Rectal smooth muscle tissue (tissue), 1 donor: ENCODE data around the gene DDO.

Experiments
- H3K27ac ChIP-seq: one replicate; pipeline ENCODE4 v1.7.0; 2013; ENCODE audit warnings: low read depth, low read length, inconsistent platforms
- H3K27me3 ChIP-seq: one replicate; pipeline ENCODE4 v1.7.0; 2013; ENCODE audit warnings: low read length; ENCODE audit not compliant: control insufficient read depth, insufficient read depth
- H3K36me3 ChIP-seq: one replicate; pipeline ENCODE4 v1.7.0; 2013; ENCODE audit warnings: low read length; ENCODE audit not compliant: control insufficient read depth, insufficient read depth
- H3K4me1 ChIP-seq: one replicate; pipeline ENCODE4 v1.7.0; 2013; ENCODE audit warnings: low read length; ENCODE audit not compliant: control insufficient read depth, insufficient read depth
- H3K4me3 ChIP-seq: one replicate; pipeline ENCODE4 v1.7.0; 2013; ENCODE audit warnings: low read length
- H3K9ac ChIP-seq: one replicate; pipeline ENCODE4 v1.7.0; 2013; ENCODE audit warnings: low read length

The DDO gene

DNA sequence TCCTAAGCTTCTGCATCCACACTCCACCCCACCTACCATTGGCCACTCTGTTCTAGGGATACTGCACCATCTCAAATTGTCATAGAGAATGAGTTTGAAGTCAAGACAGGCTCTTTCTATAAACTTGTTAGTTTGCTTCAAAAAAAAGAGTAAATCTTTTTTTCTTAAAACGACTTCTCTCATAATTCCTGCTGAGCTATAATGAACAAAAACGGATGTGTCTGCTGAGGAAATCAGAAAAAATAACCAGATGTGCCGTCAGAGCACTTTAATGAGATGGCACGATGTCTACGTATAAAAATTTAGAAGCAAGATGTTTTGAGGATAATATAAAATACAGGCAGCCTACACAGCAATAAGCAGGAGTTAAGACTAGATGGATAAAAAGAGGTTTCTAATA, 24.0 kb upstream of the DDO start:
- Histone ChIP-seq H3K36me3 (no peaks in the 10 kb centered on the region), H3K27me3 (no peaks in the 10 kb centered on the region), H3K27ac (no peak overlapping the region), H3K4me1 (no peaks in the 10 kb centered on the region), H3K4me3 (no peak overlapping the region), H3K9ac (no peak overlapping the region)

DNA sequence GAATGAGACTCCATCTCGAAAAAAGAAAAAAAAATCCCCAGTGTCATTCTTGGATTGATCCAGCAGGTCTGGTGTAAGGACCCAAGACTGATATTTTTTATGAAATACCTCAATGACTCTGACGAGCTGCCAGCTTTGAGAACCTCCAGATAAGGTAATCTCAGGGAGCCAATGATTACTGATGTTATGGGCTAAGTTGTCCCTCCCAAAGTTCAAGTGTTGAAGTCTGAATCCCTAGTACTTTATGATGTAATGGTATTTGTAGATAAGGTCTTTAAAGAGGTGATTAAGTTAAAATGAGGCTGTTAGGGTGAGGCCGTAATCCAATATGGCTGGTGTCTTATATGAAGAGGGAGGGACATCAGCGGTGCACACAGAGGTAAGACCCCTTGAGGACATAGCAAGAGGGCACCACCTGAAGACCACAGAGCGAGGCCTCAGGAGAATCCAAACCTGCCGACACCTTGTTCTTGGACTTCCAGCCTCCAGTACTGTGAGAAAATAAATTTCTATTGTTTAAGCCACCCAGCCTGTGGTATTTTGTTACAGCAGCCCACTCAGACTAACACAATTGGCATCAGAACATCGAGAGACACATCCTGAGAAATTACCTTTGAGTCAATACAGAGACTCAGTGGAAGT, 19.7 kb upstream of the DDO start:
- Histone ChIP-seq H3K27me3 (no peaks in the 10 kb centered on the region), H3K4me3 (no peak overlapping the region), H3K27ac (no peak overlapping the region), H3K9ac (no peak overlapping the region), H3K4me1 (no peaks in the 10 kb centered on the region), H3K36me3 (no peaks in the 10 kb centered on the region)

DNA sequence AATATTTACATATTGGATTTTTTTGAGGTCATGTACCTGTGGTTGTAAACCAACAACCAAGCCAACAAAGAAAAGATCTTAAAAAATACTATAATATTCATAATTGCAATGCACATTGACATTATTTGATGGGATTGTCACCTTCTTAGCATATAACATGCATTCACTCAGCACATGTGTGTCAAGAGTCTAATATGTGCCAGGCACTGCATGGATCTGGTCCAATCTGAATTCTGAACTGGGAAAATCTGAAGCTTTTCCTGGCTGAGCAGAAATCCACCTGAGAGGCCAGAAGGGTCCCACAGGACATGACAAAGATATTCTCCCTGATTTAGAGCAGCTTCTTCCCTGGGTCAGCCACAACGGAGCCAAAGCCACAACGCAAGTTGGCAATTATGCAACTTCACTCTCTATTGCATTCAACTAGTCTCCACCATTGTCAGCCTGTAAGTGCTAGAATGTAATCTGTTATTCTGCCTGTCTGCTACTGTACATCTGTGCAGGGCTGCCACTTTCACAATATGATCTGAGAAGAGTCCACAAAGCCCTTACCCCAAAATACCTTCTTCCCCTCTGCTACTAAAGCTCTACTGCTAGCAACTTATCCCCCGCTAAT, 17.0 kb upstream of the DDO start:
- Histone ChIP-seq H3K4me3 (no peak overlapping the region), H3K27me3 (no peaks in the 10 kb centered on the region), H3K4me1 (no peaks in the 10 kb centered on the region), H3K9ac (no peak overlapping the region), H3K36me3 (no peaks in the 10 kb centered on the region), H3K27ac (no peak overlapping the region)

DNA sequence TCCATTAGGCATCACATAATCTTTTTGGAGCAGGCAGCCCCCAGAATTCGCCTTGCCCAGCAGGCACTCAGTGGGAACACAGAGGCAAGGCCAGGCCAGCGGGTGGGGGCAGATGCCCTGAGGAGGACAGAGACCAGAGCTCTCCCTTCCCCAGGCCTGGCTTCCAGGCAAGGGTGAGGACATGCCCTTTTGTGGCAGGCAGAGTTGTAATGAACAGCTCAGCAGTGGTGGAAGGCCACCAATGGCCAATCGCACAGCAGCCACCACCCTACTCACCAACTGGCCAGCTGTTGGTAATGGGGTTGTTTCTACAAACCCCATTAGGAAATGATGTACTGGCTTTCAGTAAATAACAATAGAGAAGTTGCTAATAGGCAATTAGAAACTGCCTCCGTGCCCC, 15.4 kb upstream of the DDO start:
- no peaks in the 10 kb centered on the region for H3K36me3 ChIP-seq
- H3K9ac ChIP-seq, result no peak overlapping the region
- no peak overlapping the region for H3K4me3 ChIP-seq
- H3K27me3 ChIP-seq, result no peaks in the 10 kb centered on the region
- H3K27ac ChIP-seq, result no peak overlapping the region
- no peaks in the 10 kb centered on the region for H3K4me1 ChIP-seq

DNA sequence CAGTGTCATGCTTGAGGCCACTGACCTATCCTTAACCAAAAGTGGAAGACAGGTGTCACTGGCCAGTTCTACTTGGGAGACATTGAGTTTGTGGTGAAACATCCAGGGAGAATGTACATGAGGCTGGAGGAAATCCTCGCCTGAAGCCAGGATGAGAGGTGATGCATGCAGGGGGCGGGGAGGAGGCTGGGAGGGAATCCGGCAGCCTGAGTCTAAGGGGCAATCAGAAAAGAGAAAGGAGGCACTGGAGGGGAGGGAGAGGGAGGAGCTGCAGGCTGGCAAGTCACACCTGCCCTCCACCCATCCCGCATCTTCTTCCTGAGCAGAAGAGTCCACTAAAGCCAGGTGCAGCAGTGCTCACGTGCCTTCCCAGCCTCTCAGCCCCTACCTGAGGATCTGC, 14.9 kb upstream of the DDO start:
- H3K4me1 ChIP-seq, result no peaks in the 10 kb centered on the region
- H3K9ac ChIP-seq, result no peak overlapping the region
- no peaks in the 10 kb centered on the region for H3K27me3 ChIP-seq
- no peak overlapping the region for H3K4me3 ChIP-seq
- H3K36me3 ChIP-seq, result no peaks in the 10 kb centered on the region
- H3K27ac ChIP-seq, result no peak overlapping the region

DNA sequence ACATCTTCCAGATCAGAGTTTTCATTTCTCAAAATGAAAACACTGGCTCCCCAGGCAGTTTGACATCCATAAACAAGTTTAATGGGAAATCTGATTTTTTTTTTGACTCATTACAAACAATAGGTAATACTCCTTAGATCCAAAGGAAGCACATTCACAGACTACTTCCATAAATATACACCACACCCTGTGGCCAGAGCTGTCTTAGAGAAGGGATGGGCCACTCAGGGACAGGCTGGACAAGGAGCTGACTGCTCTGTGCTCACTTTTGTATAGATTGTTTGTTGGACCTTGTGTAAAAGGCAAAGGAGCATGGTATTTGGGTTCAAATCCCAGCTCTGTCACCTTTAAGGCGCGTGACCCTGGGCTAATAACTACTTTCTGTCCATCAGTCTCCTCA, 12.8 kb upstream of the DDO start:
- no peak overlapping the region for H3K27ac ChIP-seq
- H3K36me3 ChIP-seq, result no peaks in the 10 kb centered on the region
- no peak overlapping the region for H3K4me3 ChIP-seq
- H3K27me3 ChIP-seq, result no peaks in the 10 kb centered on the region
- H3K4me1 ChIP-seq, result no peaks in the 10 kb centered on the region
- H3K9ac ChIP-seq, result no peak overlapping the region

DNA sequence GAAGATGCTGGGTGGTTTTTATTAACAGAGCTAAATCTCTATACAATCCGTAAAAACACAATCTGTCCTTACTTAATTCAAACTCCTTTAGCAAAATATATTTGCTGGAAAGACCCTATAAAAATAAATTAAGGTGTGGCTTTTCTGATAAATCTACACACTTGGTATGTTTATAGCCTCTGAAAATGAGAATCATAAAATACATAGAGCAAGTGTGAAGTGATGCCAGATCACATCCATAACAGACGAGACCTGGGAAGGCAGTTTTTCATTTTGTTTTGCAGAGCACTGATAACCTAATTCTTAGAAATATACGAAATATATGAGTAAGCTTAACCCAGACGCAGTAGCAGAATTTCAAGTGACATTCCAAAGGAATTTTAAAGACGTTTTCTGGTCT, 10.4 kb upstream of the DDO start:
- no peak overlapping the region for H3K4me3 ChIP-seq
- H3K4me1 ChIP-seq, result no peaks in the 10 kb centered on the region
- no peak overlapping the region for H3K9ac ChIP-seq
- H3K36me3 ChIP-seq, result no peaks in the 10 kb centered on the region
- H3K27ac ChIP-seq, result no peak overlapping the region
- H3K27me3 ChIP-seq, result no peaks in the 10 kb centered on the region

DNA sequence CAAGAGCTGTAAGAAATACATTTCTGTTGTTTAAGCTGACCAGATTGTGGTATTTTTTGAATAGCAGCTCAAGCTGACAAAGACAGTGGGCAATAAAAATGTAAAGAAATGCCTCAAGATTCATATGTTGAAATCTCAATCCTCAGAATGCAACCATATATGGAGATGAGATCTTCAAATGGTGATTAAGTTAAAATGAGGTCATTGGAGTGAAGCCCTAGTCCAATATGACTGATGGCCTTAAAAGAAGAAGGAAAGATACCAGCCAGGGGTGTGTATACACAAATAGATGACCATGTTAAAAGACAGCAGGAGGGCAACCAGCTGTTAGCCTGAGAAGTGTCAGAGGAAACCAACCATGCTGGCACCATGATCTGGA, 7.1 kb upstream of the DDO start:
- no peaks in the 10 kb centered on the region for H3K4me1 ChIP-seq
- no peaks in the 10 kb centered on the region for H3K27me3 ChIP-seq
- H3K4me3 ChIP-seq, result no peak overlapping the region
- no peak overlapping the region for H3K9ac ChIP-seq
- no peaks in the 10 kb centered on the region for H3K36me3 ChIP-seq
- H3K27ac ChIP-seq, result no peak overlapping the region

DNA sequence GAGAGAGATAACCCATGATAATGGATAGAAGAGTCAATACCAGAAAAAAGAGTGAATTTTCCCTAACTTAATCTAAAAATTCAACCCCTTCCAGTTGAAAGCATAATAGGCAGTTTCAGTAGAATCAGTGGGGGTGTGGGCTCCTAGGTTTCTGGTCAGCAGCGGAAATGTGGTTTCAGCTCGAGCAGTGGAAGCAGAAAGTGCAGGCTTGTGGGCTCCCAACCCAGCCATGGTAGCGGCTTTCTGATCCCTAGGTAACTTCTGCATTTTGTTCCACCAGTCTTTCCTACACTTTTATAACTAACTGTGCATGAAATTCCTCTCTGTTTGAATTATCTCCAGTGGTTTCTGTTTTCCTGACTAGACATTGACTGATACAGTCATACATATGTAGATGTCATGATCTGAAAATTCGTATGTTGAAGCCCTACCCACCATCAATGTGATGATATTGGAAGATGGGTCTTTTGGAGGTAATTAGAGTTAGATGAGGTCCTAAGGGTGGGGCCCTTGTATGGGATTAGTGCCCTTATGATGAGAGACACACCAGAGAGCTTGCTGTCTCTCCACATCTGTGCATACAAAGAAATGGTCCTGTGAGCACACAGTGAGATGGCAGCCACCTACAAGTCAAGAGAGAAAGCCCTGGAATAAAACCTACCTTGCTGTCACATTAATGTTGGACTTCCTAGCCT, 6.5 kb upstream of the DDO start:
- Histone ChIP-seq H3K36me3 (no peaks in the 10 kb centered on the region), H3K27me3 (no peaks in the 10 kb centered on the region), H3K9ac (no peak overlapping the region), H3K4me1 (no peaks in the 10 kb centered on the region), H3K4me3 (no peak overlapping the region), H3K27ac (no peak overlapping the region)

DNA sequence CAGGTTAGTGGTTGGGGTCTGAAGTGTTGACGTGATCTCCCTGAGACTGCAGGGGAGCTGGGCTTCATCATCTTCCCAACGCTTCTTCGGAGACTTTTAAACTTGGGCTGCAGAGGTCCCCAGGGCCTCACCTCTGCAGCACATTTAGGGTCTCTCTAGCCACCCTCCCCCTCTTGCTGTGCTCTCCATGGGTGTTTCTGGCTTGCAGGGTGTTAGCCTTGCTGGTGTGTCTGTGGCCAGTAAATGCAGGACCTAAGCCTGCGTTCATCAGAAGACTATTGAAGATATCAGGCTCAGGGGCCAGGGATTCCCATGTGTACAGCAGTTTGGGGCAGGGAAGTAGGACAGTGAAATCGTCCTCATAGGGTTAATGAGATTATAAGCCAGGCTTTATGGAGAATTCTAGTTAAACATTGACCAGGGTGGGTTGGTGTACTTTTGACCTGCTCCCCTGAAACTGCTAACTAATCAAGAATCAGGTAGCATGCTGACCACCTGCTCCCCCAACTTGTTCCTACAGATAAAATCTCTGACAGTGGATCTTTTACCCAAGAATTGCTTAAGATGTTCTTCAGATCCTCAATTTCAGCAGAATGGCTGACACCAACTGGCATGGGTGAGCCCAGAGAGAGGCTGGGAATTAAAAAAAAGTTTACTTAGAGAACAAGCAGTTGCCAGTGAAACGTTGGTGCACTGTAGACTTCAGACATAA, 3.8 kb upstream of the DDO start:
- Histone ChIP-seq H3K27ac (no peak overlapping the region), H3K9ac (no peak overlapping the region), H3K27me3 (no peaks in the 10 kb centered on the region), H3K4me3 (no peak overlapping the region), H3K36me3 (no peaks in the 10 kb centered on the region), H3K4me1 (peaks cover 6% of the 10 kb centered on the region)

DNA sequence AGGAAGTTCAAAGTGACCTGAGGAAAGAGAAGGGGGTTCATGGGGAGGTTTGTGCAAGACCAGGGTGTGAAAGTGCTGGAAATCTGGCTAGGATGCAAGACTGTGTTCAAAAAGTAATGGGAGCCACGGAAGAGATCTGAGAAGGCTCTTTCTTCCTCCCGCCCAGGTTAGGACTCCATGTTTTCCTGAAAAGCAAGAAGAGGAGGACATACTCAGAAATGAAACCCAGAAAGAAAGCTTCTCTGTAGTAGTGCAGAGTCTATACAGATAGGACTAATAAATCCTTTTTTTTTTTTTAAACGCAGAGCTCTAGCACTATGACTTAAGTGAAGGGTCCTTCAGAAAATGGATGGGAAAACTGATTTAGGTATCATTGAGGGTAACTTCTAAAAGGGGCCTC, 3.2 kb upstream of the DDO start:
- Histone ChIP-seq H3K4me3 (no peak overlapping the region), H3K27ac (no peak overlapping the region), H3K4me1 (peaks cover 6% of the 10 kb centered on the region), H3K27me3 (no peaks in the 10 kb centered on the region), H3K36me3 (no peaks in the 10 kb centered on the region), H3K9ac (no peak overlapping the region)

DNA sequence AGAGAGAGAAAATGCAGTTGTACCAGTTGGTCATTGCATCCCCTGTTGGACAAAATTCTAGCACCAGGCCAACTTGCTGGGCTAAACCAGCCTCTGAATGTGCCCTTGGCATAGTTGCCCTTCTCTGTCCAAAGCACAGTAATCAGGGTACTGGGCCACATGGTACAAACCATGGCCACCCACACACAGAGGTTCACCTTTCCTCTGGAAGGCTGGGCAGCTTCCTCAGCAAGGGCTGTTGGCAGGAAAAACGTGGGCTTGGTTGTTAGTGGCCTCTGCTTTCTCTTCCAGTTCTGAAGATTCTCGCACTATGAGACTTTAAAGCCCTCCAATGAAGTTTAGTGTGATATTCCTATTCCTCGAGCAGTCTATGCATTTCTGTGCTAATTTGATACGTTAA, 706 bp downstream of the DDO start:
- Histone ChIP-seq H3K4me3 (peak overlapping the region; percentile 58), H3K36me3 (no peaks in the 10 kb centered on the region), H3K27ac (peak overlapping the region; percentile 85), H3K9ac (no peak overlapping the region), H3K27me3 (no peaks in the 10 kb centered on the region), H3K4me1 (peaks cover 6% of the 10 kb centered on the region)
